HCT116 (cell line): ENCODE data around the gene CNGA3. TPM values are rescaled to one million over a fixed set of nuclear protein-coding genes. Genes with fewer than 3 reads are reported as not detected.
"Not testable (repeated sequence)": the region's sequence is repeated elsewhere in the genome, so short reads cannot be mapped to it uniquely, and the experiment has no call there.

Source experiments
- ATAC-seq: fragments of 200-7000 bp; cut with Tn5 transposase; 2 replicates; pipeline ENCODE4 v1.9.1; 2020; ENCODE audit warnings: mild to moderate bottlenecking, moderate library complexity
- BruUV-seq: library from RNA; stranded (reverse); fragments of 400-500 nt; replicated peaks from 2 replicates; lab custom pipeline; 2021; lab: Mats Ljungman, UMichigan
- CTCF ChIA-PET: fragments of 300-600 bp; sonication (Branson Sonifier 250); formaldehyde crosslinking; loops from one replicate; lab custom pipeline; 2021; ENCODE audit warnings: antibody characterized with exemption; lab: Charles Lee
- POLR2A ChIA-PET: fragments of 300-600, 350-600 bp; sonication (Branson Sonifier 250); formaldehyde crosslinking; loops from one replicate; lab custom pipeline; 2021; ENCODE audit warnings: antibody characterized with exemption; lab: Charles Lee
- RAD21 ChIA-PET, 2 experiments: fragments of 300-600 bp; sonication (Branson Sonifier 250); formaldehyde crosslinking; loops; one replicate each; lab custom pipeline; 2023; ENCODE audit warnings: low total read pairs in 2 of 2; ENCODE audit not compliant: uncharacterized antibody in 2 of 2, unreplicated experiment in 2 of 2, low non-redundant PET in 1 of 2; lab: Charles Lee
- DNase-seq: peaks from one replicate; pipeline ENCODE4 v3.0.0-alpha.2; 2010; ENCODE audit warnings: low read depth, low spot score
- H2AFZ ChIP-seq: fragments of 200-600 bp; shearing (Covaris generic), sonication (generic); 2 replicates; pipeline ENCODE4 v1.6.1; 2017; ENCODE audit warnings: low read depth, mixed run types, mixed read lengths, antibody characterized with exemption, low read length; ENCODE audit not compliant: poor library complexity, severe bottlenecking
- H3K27ac ChIP-seq: 2 replicates; pipeline ENCODE4 v1.5.1; 2012; ENCODE audit warnings: low read depth, low read length
- H3K27me3 ChIP-seq: fragments of 200-600 bp; sonication (generic); 2 replicates; pipeline ENCODE4 v1.6.1; 2016; ENCODE audit warnings: mixed run types, low read length, mixed read lengths; ENCODE audit not compliant: insufficient read depth
- H3K36me3 ChIP-seq, 2 experiments: fragments of 200-500 bp in 1 of 2; fragments of 200-600 bp in 1 of 2; sonication (Bioruptor generic) in 1 of 2; sonication (generic) in 1 of 2; 2 replicates each; pipeline versions ENCODE4 v1.5.1 to v1.6.1; 2014 to 2016; ENCODE audit warnings: low read length in 2 of 2, inconsistent platforms in 1 of 2, mixed read lengths in 1 of 2, mixed run types in 1 of 2; ENCODE audit not compliant: insufficient read depth in 2 of 2, control insufficient read depth in 1 of 2
- H3K4me1 ChIP-seq, 2 experiments: fragments of 200-600 bp in 1 of 2; sonication (generic) in 1 of 2; 2 replicates each; pipeline versions ENCODE4 v1.5.1 to v1.6.1; 2012 to 2017; ENCODE audit warnings: low read length in 2 of 2, inconsistent platforms in 1 of 2, mild to moderate bottlenecking in 1 of 2, mixed read lengths in 1 of 2, mixed run types in 1 of 2, moderate library complexity in 1 of 2; ENCODE audit not compliant: insufficient read depth in 2 of 2, control insufficient read depth in 1 of 2
- H3K4me2 ChIP-seq: fragments of 200-600 bp; sonication (generic); 2 replicates; pipeline ENCODE4 v1.6.1; 2017; ENCODE audit warnings: mixed run types, low read length, mixed read lengths
- H3K4me3 ChIP-seq, 2 experiments: fragments of 200-600 bp in 1 of 2; sonication (generic) in 1 of 2; replicated peaks in 1 of 2; 2 replicates each; pipeline ENCODE4 v1.5.1; 2011 to 2016; ENCODE audit warnings: low read length in 2 of 2, control low read depth in 1 of 2, low read depth in 1 of 2, mild to moderate bottlenecking in 1 of 2, mixed read lengths in 1 of 2, mixed run types in 1 of 2
- H3K79me2 ChIP-seq: fragments of 200-600 bp; sonication (generic); 2 replicates; pipeline ENCODE4 v1.6.1; 2017; ENCODE audit warnings: mild to moderate bottlenecking, mixed run types, low read length, moderate library complexity, mixed read lengths; ENCODE audit not compliant: insufficient read depth
- H3K9ac ChIP-seq: fragments of 200-600 bp; sonication (generic); 2 replicates; pipeline ENCODE4 v1.6.1; 2016; ENCODE audit warnings: low read length, mixed read lengths
- H3K9me2 ChIP-seq: fragments of 200-600 bp; sonication (generic), shearing (Covaris generic); 2 replicates; pipeline ENCODE4 v1.6.1; 2017; ENCODE audit warnings: mixed run types, mild to moderate bottlenecking, moderate library complexity; ENCODE audit not compliant: insufficient read depth
- H3K9me3 ChIP-seq, 2 experiments: fragments of 200-500 bp in 1 of 2; fragments of 200-600 bp in 1 of 2; sonication (Bioruptor generic) in 1 of 2; sonication (generic) in 1 of 2; 2 replicates each; pipeline ENCODE4 v1.6.1; 2014 to 2017; ENCODE audit warnings: low read length in 2 of 2, mixed read lengths in 2 of 2, inconsistent platforms in 1 of 2, low read depth in 1 of 2, mild to moderate bottlenecking in 1 of 2, mixed run types in 1 of 2, moderate library complexity in 1 of 2; ENCODE audit not compliant: control insufficient read depth in 1 of 2, insufficient read depth in 1 of 2
- H4K20me1 ChIP-seq: fragments of 200-600 bp; sonication (generic), shearing (Covaris generic); 2 replicates; pipeline ENCODE4 v1.6.1; 2017; ENCODE audit warnings: mixed run types, mild to moderate bottlenecking, moderate library complexity; ENCODE audit not compliant: insufficient read depth
- CBX3 ChIP-seq: IDR thresholded peaks from 2 replicates; pipeline ENCODE4 v1.6.1; 2012; ENCODE audit warnings: low read depth
- EGR1 ChIP-seq: IDR thresholded peaks from 2 replicates; pipeline ENCODE4 v1.6.1; 2012; ENCODE audit warnings: low read depth
- EZH2 ChIP-seq: fragments of 200-600 bp; sonication (generic); IDR thresholded peaks from 2 replicates; pipeline ENCODE4 v1.6.1; 2017; ENCODE audit warnings: antibody characterized with exemption, mixed run types
- EZH2phosphoT487 ChIP-seq: fragments of 200-600 bp; IDR thresholded peaks from 2 replicates; pipeline ENCODE4 v1.6.1; 2018; ENCODE audit warnings: antibody characterized with exemption, borderline replicate concordance
- FOSL1 ChIP-seq: IDR thresholded peaks from 2 replicates; pipeline ENCODE4 v1.6.1; 2012; ENCODE audit warnings: low read depth
- POLR2AphosphoS5 ChIP-seq: IDR thresholded peaks from 2 replicates; pipeline ENCODE4 v1.6.1; 2011; ENCODE audit warnings: mild to moderate bottlenecking, low read depth, low read length, moderate library complexity
- RAD21 ChIP-seq: IDR thresholded peaks from 2 replicates; pipeline ENCODE4 v1.6.1; 2012; ENCODE audit warnings: low read depth, mild to moderate bottlenecking
- SIN3A ChIP-seq: IDR thresholded peaks from 2 replicates; pipeline ENCODE4 v1.6.1; 2012; ENCODE audit warnings: low read depth
- SRF ChIP-seq: IDR thresholded peaks from 2 replicates; pipeline ENCODE4 v1.6.1; 2012; ENCODE audit warnings: low read depth
- TCF7L2 ChIP-seq: IDR thresholded peaks from 2 replicates; pipeline ENCODE4 v1.7.0; 2011; ENCODE audit warnings: borderline replicate concordance, inconsistent platforms; ENCODE audit not compliant: insufficient read depth, insufficient read length; ENCODE audit errors: extremely low read depth
- intact Hi-C: fragments of 100-400 bp; cut with micrococcal nuclease; formaldehyde crosslinking; loops from 2 replicates; pipeline ENCODE4 v1.10.0; 2022
- total RNA-seq: library from RNA; stranded (reverse); gene quantifications from one replicate; pipeline ENCODE4 v1.2.1, GENCODE V29; 2021; ENCODE audit not compliant: unreplicated experiment
- TF ChIP-seq, protein P1 (sequence below): IDR thresholded peaks from 2 replicates; pipeline ENCODE4 v1.6.1; 2012

CNGA3 gene
- total RNA-seq, 1 experiment from 2014 or later, result not detected

GRCh38 chr2:98315957-98316356 lies 30.3 kb upstream of the CNGA3 start:
- no peaks in the 10 kb centered on the region for H3K36me3 ChIP-seq
- no peak overlapping the region for H3K4me3 ChIP-seq
- TF ChIP-seq SRF, result no peak
- DNase-seq (no peak), ATAC-seq (no peak)
- intact Hi-C loops, result no loop called here
- no TSS peak for BruUV-seq
- H3K9me3 ChIP-seq, result peaks cover 0 to 3% of the 10 kb centered on the region in 2 experiments; a peak in 2 of 4 replicates
- no peaks in the 10 kb centered on the region for H3K79me2 ChIP-seq
- H3K9me2 ChIP-seq, result no peaks in the 10 kb centered on the region
- RAD21 ChIA-PET, result no interaction called here
- CTCF ChIA-PET, result interaction anchor here (0.7 kb wide), 1 partner anchor 61 kb away, joined by 3 read pairs; no protein-coding TSS in a partner anchor
- H3K4me1 ChIP-seq, result no peaks in the 10 kb centered on the region
- no peaks in the 10 kb centered on the region for H4K20me1 ChIP-seq
- H2AFZ ChIP-seq, result no peak overlapping the region
- no peaks in the 10 kb centered on the region for H3K27me3 ChIP-seq
- H3K9ac ChIP-seq, result no peak overlapping the region
- H3K4me2 ChIP-seq, result no peak overlapping the region
- no peak overlapping the region for H3K27ac ChIP-seq
- POLR2A ChIA-PET, result no interaction called here

- H3K4me3 ChIP-seq, result no peak overlapping the region
- no peaks in the 10 kb centered on the region for H3K4me1 ChIP-seq
- no peak overlapping the region for H3K4me2 ChIP-seq
- ChIA-PET RAD21 (no interaction called here), POLR2A (no interaction called here)
- H3K9me2 ChIP-seq, result no peaks in the 10 kb centered on the region
- intact Hi-C loops, result no loop called here
- no peak overlapping the region for H3K27ac ChIP-seq
- no peak for DNase-seq
- TF ChIP-seq SIN3A, result no peak
- no peak for TF ChIP-seq RAD21
- TF ChIP-seq SRF, result no peak
- no peak for TF ChIP-seq CBX3
- no peak for TF ChIP-seq EZH2
- no peak for TF ChIP-seq EZH2phosphoT487
- TF ChIP-seq TCF7L2, result no peak
- TF ChIP-seq, protein P1, sequence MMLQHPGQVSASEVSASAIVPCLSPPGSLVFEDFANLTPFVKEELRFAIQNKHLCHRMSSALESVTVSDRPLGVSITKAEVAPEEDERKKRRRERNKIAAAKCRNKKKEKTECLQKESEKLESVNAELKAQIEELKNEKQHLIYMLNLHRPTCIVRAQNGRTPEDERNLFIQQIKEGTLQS, result no peak
- TF ChIP-seq FOSL1, result no peak
- no peak for TF ChIP-seq POLR2AphosphoS5
- no peak for TF ChIP-seq EGR1
- TF ChIP-seq, all 23 proteins: peak for 0
- no TSS peak for BruUV-seq
- no peak for ATAC-seq
- Histone ChIP-seq H3K9ac (no peak overlapping the region), H3K79me2 (no peaks in the 10 kb centered on the region), H4K20me1 (no peaks in the 10 kb centered on the region), H3K9me3 (peaks cover 0 to 10% of the 10 kb centered on the region in 2 experiments; a peak in 2 of 4 replicates), H3K36me3 (no peaks in the 10 kb centered on the region), H2AFZ (no peak overlapping the region), H3K27me3 (no peaks in the 10 kb centered on the region)
- CTCF ChIA-PET, result no interaction called here
These were observed 29.0 kb upstream of the CNGA3 start for GRCh38 chr2:98317214-98317613.

GRCh38 chr2:98320171-98320570 lies 26.1 kb upstream of the CNGA3 start:
- ATAC-seq, H3K9me3 ChIP-seq, H3K4me1 ChIP-seq, RAD21 ChIA-PET, intact Hi-C loops, H3K27me3 ChIP-seq, H3K27ac ChIP-seq, H3K4me2 ChIP-seq, H3K79me2 ChIP-seq, POLR2A ChIA-PET, DNase-seq, CTCF ChIA-PET, BruUV-seq, H3K36me3 ChIP-seq, H3K9ac ChIP-seq, H4K20me1 ChIP-seq, H3K9me2 ChIP-seq, H3K4me3 ChIP-seq, H2AFZ ChIP-seq: not testable (repeated sequence)
